Progenitor cell of endocrine pancreas (in vitro differentiated cells): ENCODE measurements around the gene BUB1B. TPM values are rescaled to one million over a fixed set of nuclear protein-coding genes. Genes with fewer than 3 reads are reported as not detected.

Experiments
- DNase-seq: peaks from one replicate; pipeline ENCODE4 v3.0.0; 2021; ENCODE audit warnings: low spot score; ENCODE audit not compliant: unreplicated experiment
- H3K27ac Mint-ChIP-seq: 2 replicates; pipeline ENCODE4 v1.8.0; 2021; ENCODE audit warnings: mild to moderate bottlenecking, moderate library complexity, mixed read lengths
- H3K27me3 Mint-ChIP-seq: 2 replicates; pipeline ENCODE4 v1.8.0; 2021; ENCODE audit warnings: mixed read lengths
- H3K36me3 Mint-ChIP-seq: 2 replicates; pipeline ENCODE4 v1.8.0; 2022; ENCODE audit warnings: mixed read lengths; ENCODE audit not compliant: insufficient read depth
- H3K4me1 Mint-ChIP-seq: 2 replicates; pipeline ENCODE4 v1.8.0; 2021; ENCODE audit warnings: low read depth, mixed read lengths
- H3K4me3 Mint-ChIP-seq: 2 replicates; pipeline ENCODE4 v1.8.0; 2021; ENCODE audit warnings: low read depth, mild to moderate bottlenecking, moderate library complexity, mixed read lengths
- H3K9me3 Mint-ChIP-seq: 2 replicates; pipeline ENCODE4 v1.8.0; 2021; ENCODE audit warnings: low read depth, mixed read lengths
- CTCF ChIP-seq: fragments of 200-600 bp; sonication (generic); IDR thresholded peaks from one replicate; pipeline ENCODE4 v1.5.0; 2021; ENCODE audit warnings: antibody characterized with exemption, mild to moderate bottlenecking; ENCODE audit not compliant: unreplicated experiment
- total RNA-seq: library from RNA; stranded (reverse); gene quantifications from 2 replicates; pipeline ENCODE4 v1.2.1, GENCODE V29; 2021

Gene BUB1B
- total RNA-seq, 1 donor from 2014 or later, result 42.6 TPM

- Mint-ChIP-seq H3K27me3 (no peaks in the 10 kb centered on the region), H3K9me3 (no peaks in the 10 kb centered on the region), H3K4me3 (no peak overlapping the region), H3K27ac (peak overlapping the region; percentile 29), H3K4me1 (no peaks in the 10 kb centered on the region), H3K36me3 (peaks cover 8% of the 10 kb centered on the region)
- DNase-seq, result peak; percentile 36
- peak; percentile 86 for TF ChIP-seq CTCF
Observed at GRCh38 chr15:40217166-40217824, 56.4 kb downstream of the BUB1B start.

GRCh38 chr15:40219801-40220200 lies 58.9 kb downstream of the BUB1B start:
- no peak for TF ChIP-seq CTCF
- Mint-ChIP-seq H3K27ac (no peak overlapping the region), H3K4me3 (no peak overlapping the region), H3K27me3 (no peaks in the 10 kb centered on the region), H3K9me3 (no peaks in the 10 kb centered on the region), H3K4me1 (no peaks in the 10 kb centered on the region), H3K36me3 (peaks cover 7% of the 10 kb centered on the region)
- no peak for DNase-seq

- H3K27me3 Mint-ChIP-seq, result no peaks in the 10 kb centered on the region
- H3K36me3 Mint-ChIP-seq, result peaks cover 8% of the 10 kb centered on the region
- TF ChIP-seq CTCF, result no peak
- no peak overlapping the region for H3K4me3 Mint-ChIP-seq
- no peaks in the 10 kb centered on the region for H3K4me1 Mint-ChIP-seq
- no peaks in the 10 kb centered on the region for H3K9me3 Mint-ChIP-seq
- DNase-seq, result no peak
- no peak overlapping the region for H3K27ac Mint-ChIP-seq
Observed at GRCh38 chr15:40222131-40222530, 61.3 kb downstream of the BUB1B start.

- TF ChIP-seq CTCF, result no peak
- H3K9me3 Mint-ChIP-seq, result no peaks in the 10 kb centered on the region
- DNase-seq, result no peak
- H3K36me3 Mint-ChIP-seq, result peaks cover 3% of the 10 kb centered on the region
- H3K27me3 Mint-ChIP-seq, result no peaks in the 10 kb centered on the region
- no peaks in the 10 kb centered on the region for H3K4me1 Mint-ChIP-seq
- no peak overlapping the region for H3K27ac Mint-ChIP-seq
- no peak overlapping the region for H3K4me3 Mint-ChIP-seq
Observed at GRCh38 chr15:40226736-40227135, 65.9 kb downstream of the BUB1B start.

GRCh38 chr15:40229316-40229715 lies 68.4 kb downstream of the BUB1B start:
- DNase-seq, result no peak
- Mint-ChIP-seq H3K27me3 (no peaks in the 10 kb centered on the region), H3K4me1 (no peaks in the 10 kb centered on the region), H3K36me3 (peaks cover 2% of the 10 kb centered on the region), H3K9me3 (no peaks in the 10 kb centered on the region), H3K27ac (no peak overlapping the region), H3K4me3 (no peak overlapping the region)
- TF ChIP-seq CTCF, result no peak
